HG03457 (cell line): Measurements from ENCODE around the gene EFCAB14.
"Not testable (repeated sequence)": the region's sequence is repeated elsewhere in the genome, so short reads cannot be mapped to it uniquely, and the experiment has no call there.

Source experiments
- ATAC-seq: cut with Tn5 transposase; IDR thresholded peaks from one replicate; pipeline ENCODE4 v1.9.1; 2021; ENCODE audit warnings: moderate number of reproducible peaks; ENCODE audit not compliant: unreplicated experiment

The EFCAB14 gene, protein sequence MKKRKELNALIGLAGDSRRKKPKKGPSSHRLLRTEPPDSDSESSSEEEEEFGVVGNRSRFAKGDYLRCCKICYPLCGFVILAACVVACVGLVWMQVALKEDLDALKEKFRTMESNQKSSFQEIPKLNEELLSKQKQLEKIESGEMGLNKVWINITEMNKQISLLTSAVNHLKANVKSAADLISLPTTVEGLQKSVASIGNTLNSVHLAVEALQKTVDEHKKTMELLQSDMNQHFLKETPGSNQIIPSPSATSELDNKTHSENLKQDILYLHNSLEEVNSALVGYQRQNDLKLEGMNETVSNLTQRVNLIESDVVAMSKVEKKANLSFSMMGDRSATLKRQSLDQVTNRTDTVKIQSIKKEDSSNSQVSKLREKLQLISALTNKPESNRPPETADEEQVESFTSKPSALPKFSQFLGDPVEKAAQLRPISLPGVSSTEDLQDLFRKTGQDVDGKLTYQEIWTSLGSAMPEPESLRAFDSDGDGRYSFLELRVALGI

DNA sequence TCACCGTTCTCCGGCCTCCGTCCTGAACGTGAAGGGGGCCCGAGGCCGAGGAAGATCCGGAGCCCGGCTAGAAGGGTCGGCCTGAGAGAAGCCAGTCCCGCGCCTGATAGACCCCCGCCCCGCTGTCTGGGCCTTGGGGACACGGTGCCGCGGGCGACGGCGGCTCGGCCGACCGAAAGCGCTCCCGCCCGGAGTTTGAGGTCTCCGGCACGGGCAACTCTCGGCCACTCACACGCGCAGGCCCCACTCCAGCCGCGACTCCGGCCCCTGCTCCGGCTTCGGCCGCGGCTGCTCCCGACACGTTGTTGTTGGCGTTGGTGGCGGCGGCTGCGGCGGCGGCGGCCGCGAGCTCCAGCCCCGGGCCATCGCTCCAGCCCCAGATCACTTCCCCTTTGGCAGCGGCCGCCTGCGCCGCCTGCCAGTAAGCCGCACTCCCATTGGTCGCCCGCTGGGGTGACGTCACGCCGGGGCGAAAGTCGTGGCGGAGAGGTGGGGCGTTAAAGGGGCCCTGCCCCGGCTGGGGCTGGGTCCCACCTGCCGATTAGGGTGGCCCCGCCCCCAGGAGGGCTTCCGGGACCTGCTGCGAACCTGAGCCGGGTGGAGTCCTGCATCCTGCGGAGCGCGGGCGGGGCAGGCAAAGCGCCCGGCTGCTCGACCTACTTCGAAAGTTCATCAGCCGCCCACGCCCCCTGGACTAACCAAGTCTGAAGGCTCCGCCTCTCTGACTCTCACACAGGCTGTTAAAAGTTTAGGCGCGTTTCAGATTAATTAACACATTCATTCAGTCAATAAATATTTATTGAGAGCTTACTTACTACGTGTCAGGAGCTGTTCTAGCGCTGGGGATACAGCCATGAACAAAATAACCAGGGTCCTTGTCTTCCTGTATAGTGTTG is at the start of gene EFCAB14:
EFCAB14 (minus strand) TSS at position 388 of the 896 bp plus-strand sequence. CDS start 1,027 bp downstream, outside the sequence.
- peak; percentile 90 for ATAC-seq

DNA sequence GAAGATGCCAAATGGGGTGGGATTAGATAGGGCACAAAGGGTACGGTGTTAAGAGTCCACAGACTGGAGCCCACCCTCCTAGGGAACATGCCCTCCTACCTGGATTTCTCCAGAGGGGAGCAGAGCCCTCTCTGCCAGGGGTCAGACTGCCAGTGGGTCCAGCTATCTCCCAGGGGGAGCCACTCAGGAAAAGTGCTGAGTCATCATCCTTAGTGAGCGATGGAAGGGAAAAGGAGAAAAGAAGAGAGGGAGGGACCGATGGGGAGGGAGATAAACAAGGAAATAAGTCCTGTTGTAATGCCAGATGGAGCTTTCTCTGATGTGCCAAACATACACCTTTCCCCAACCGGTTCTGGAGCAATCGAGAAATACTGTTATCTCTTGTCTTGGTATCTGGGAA is 49.5 kb upstream of the EFCAB14 start:
- no peak for ATAC-seq

DNA sequence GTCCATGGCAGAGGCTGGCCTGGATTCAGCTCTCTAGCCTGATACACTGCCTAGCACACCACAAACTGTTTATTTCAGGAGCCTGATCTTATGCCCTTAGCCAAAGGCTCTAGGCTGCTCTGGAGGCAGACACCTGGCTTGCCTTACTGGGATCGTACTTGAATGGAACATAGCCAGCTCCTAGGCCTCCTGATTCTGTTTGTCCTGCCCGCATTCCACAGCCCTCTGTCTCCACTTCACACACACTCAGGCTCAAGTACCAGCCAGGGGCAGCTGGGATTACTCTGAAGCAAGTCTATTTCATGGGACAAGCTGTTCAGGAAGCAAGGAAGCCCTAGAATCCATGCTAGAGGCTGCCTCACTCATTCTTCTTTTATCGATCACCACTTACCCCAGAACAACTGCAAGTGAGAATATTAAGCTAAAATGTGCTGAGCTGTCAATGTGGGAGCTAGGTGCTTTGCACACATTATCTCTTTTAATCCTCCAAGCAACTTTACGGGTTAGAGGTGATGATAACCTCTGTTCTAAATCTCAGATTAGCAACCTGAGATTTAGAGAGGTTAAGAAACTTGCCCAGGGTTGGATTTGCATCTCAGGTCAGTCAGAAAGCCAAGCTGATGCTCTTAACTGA is 48.9 kb upstream of the EFCAB14 start:
- no peak for ATAC-seq

DNA sequence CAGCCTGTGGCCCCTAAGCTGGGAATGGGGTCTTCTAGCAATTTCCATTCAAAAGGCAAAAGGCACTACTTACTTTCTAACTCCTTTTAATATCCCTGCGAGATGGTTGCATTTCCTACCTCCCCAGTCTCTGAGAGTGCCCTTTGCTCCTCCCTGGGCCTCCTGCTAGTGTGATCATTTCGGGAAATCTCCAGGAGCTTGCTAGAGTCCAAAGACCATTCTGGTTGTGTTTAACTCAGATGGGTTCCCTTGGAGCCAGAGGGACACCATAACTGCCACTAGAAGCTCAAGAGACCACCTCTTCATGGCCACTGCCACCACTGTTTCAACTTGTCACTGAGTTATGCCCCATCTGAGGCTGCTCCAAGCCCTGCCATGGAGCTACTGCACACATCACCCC is 45.5 kb upstream of the EFCAB14 start:
- ATAC-seq: no peak

DNA sequence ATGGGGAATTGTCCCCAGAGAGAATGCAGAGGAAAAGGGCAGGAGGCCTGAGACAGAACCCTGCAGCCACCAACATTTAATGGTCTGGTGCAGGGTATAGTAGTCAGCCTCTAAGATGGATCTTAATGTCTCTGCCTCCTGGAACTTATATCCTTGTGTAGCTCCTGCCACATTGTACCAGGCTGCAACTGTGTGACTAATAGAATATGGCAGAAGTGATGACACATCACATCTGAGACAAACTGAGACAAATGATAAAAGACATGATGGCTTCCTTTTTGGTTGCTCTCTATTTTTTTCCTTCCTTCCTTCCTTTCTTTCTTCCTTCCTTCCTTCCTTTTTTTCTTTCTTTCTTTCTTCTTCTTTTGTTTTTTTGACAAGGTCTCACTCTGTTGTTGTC is 42.8 kb upstream of the EFCAB14 start:
- no peak for ATAC-seq

DNA sequence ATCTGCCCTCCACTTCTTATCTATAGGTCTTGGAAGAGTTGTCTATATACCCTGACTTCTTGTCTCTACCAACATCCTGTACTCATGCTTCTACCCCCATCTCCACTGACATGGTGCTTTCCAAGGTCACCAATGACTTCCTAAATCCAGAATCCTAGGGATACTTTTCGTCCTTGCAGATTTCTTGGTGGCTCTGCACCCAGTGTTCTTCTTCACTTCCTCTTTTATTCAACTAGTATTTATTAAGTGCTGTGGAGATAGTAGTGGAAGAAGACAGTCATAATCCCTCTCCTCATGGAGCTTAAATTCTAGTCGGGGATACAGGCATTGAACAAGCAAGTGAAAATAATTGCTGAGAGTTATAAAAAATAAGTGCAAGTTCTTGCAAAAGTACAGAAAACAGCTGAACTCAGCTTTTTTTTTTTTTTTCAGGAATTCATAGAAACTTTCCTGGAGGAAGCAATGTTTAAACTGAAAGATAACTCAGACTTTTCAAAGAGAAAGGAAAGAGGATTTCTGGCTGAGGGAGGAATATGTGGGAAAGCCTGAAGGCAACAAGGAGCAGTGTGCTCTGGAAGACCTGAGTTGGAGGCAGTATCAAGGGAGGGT is 41.7 kb upstream of the EFCAB14 start:
- no peak for ATAC-seq

DNA sequence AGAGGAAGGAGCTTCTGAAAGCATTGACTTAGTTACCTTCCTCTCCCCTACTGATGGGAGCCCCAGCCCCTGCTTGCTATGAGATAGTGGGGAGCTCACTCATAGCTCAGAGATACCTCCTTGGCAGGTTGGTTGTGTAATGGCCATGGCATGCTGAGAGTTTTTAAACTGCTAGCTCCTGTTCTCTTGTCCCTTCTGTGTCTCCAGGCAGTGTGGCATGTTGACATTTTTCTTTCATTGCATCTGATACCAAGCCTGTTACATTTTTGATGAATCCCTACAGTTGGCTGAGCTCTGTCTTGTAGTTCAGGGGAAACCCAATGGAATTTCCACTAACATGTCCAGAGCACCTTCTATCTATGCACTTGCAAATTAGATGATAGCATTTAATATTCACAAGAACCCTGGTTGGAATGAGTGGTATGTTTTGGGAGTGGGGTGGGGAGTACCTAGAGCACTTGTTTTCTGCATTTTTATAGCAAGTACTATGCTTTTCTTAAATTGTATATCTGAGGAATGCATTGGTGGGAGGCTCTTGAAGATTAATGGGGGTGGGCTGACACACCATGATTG is 39.1 kb upstream of the EFCAB14 start:
- no peak for ATAC-seq

DNA sequence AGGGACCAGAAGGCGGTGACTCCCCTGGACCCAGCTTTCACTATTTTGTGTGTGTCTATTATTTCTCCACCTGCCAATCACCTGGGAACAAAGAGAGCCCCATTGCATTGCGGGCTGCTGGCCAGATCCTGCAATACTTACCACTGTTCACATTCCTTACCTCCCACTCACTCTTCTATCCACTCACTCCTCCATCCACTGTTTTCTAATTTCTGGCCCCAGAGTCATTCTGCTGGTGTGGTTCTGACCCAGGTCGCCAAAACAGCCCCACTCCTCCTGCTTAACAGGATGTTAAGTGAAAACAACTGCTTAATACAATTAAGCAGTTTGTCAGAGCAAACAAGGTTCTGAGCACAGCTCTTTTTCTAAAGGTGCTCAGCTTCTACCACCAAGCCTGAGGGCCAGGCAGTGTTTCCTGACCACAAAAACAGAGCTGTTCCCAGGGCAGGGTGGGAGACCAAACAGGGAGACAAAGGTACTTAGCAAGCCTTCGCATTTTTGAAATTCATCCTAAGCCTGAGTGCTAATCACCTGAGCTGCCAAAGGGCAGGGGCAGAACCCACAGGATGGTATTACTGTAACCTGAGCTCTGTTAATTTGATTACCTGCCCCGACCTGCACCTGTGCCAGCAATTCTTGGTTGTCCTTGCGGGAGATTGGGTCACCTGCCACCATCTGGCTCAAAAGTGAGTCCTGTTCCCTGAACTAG is 38.5 kb upstream of the EFCAB14 start:
- no peak for ATAC-seq

DNA sequence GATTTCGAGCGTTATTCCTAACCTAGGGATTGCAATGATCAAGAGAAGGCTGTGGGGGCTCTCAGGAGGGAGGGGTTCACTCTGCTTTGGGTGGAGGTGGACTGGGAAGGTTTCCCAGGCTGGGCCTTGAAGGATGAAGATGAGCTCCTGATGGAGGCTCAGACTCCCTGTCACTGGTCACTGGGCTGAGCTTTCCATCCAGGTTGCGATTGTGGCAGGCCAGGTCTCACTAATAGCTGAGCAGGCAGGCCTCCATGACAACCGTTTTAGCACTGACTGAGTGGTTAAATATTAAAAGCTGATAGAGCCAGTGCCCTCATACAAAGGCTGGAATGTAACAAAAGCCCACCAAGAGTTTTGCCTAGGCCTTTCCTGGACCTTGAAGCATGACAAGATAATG is 36.2 kb upstream of the EFCAB14 start:
- ATAC-seq: no peak

DNA sequence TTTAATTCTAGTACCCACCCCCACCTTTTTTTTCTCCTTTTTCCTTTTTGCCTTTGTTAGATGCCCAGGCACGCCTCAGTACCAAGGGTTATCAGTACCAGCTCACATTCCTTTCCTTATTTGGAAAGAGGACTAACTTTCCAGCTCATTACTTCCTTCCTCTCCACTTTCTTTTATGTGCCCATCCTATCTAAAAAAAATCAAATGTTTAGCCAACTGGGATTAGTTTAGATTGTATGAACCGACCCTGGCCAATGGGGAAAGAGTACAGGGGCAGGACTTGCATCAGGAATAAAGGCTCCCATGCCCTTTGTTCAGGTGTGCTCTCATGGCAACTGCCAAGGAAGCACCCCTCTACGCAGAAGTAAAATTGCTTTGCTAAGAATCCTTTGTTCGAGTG is 35.8 kb upstream of the EFCAB14 start:
- ATAC-seq: not testable (repeated sequence)

DNA sequence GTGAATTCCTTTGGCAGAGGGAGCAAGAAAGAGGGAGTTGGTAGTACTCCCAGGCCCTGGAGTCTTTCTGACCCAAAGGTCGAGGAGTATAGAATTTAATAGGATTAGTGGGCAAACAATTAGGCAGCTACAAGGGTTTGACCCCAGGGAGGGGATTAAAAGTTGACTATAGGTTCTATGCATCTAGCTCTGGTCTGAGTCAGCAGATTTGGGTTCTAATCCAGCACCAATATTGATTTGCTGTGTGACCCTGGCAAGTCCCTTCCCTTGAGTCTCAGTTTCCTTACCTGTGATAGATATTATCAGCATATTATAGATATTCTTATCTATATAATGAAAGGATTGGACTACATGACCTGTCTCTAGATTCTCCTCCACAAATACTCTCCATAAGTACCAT is 35.1 kb upstream of the EFCAB14 start:
- no peak for ATAC-seq

DNA sequence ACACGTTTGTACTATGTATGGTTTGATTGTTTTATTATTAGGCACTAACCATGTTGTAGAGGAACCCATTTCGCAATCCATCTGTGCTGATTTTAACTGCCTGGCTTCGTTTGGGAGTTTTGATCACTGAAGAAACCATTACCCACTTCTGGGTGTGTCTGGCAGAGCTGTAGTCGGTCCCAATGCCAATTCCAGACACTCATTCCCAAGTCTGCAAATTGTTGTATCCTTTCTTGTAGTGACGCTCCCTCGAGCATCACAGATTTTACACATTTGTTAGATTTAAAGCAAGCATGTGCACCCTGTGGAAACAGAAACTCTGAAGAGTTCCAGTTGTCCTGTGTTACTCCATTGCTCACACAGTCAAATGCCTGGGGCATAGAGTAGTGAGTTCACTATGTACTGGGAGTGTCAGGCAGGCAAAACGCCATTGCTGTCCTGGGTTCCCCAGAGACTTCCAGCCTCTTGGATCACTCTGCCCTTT is 31.0 kb upstream of the EFCAB14 start:
- ATAC-seq: no peak

DNA sequence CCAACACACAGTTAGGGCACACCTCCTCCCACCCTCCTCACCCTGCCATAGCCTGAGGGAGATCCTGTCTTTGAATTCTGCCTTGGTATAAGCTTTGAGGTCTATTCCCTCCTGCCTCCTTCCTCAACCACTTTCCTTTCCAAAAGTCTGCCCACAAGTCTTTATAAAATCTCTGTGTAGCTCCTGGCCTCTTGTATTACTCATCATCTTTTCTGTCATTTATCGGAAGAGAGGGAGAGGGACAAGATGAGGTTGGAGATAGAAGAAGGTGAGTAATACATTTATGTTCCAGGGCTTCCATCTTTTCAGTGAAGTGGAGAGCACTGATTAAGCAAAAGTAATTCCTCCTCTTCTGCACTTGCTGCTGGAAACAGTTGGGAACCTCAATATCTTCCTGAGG is 30.5 kb upstream of the EFCAB14 start:
- no peak for ATAC-seq

DNA sequence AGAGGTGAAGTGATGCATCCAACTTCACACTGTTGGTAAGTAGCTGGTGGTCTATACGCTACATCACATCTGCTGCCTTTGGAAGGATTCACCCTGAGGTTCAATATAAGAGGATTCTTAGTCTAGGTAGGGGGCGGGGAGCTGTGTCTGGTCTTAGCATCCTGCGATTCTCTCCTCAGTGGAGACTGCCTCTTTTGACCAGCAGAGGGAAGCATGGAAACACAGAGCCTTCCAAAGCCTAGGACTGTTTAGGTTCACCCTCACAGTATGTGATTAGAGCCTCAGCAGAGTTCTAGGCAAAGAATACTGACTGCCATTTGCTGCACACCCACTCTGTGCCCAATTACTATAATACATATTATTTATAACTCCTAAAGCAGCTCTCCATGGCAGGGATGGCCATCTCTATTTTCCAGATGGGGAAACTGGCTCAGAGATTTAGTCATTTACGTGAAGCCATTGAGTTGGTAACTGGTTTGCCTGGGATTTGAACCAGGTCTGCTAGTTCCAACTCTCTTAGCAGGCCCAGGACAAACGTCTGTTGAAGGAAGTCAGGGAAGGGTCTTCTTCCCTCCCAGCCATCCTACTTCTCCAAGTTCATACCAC is 28.9 kb upstream of the EFCAB14 start:
- no peak for ATAC-seq

DNA sequence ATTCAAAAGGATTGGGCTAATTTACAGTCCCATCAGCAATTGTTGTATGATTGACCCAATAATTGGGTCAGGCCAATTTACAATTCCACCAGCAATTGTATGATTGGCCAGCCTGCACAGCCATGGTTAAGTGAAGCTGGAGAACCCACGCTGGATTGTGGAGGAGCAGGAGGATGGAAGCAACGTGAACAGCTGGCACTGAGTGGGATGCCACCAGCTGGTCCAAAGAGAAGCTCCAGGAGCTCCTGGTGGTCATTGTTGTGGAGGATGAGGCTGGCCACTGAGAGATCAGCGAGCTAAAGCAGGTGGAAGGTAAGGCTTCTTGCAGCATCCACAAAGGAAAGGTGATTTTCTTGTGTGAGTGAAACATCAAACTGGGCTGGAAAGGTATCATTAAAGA is 23.2 kb upstream of the EFCAB14 start:
- ATAC-seq: no peak

DNA sequence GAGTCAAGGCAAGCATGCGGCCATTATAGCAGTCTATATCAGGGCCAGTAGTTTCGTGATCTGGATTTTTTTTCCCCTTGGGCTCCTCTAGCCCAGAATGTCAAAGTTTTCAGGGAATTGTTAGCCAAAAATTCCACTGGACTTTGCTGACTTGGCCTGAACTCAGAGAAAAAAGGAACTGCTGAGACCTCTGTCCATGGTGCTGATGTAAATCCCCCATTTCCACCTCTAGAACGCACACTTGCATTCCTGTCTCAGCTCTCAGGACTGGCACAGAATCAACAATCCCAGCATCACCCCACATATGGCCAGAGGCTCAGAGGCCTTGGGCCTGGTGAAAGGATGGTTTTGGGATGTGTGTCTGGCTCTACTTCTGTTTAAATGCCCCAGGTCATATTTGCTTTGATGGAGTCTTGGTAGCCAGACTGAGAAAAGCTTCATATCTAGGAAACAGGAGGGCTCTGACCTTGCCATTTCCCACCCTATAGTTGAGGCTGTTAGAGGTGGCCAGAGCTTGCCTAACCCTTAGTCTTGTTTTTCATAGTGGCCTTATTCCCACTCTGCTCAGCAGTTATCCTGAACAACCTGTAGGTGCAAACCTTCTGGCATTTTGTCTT is 16.9 kb upstream of the EFCAB14 start:
- no peak for ATAC-seq

DNA sequence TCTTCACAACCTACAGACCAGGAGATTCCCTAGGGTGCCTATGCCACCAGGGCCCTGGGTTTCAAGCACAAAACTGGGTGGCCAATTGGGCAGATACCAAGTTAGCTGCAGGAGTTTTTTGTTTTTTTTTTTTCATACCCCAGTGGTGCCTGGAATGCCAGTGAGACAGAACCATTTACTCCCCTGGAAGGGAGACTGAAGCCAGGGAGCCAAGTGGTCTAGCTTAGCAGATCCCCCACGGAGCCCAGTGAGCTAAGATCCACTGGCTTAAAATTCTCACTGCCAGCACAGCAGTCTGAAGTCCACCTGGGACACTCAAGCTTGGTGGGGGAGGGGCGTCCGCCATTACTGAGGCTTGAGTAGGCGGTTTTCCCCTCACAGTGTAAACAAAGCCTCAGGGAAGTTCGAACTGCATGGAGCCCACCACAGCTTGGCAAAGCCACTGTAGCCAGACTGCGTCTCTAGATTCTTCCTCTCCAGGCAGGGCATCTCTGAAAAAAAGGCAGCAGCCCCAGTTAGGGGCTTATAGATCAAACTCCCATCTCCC is 9.5 kb upstream of the EFCAB14 start:
- ATAC-seq: not testable (repeated sequence)

DNA sequence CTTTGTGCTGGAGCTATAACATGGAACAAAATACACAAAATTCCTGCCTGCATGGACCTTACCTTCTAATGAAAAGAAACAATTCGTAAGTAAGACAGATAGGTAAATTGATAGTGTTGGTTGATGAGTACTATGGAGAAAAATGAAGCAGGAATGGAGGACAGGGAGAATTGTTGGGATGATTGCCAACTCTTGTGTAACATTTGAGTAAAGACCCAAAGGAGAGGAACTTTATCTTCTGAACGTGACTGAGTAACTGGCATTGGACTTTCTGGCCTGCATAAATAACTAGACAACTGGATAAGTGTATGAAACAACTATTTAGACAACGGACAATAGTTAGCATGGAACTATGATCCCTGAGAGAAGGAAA is 6.8 kb upstream of the EFCAB14 start:
- no peak for ATAC-seq
